ENCODE data around the gene MMP28. TPM values are rescaled to one million over a fixed set of nuclear protein-coding genes. Genes with fewer than 3 reads are reported as not detected.

MMP28 gene
- total RNA-seq, 1 donor from 2014 or later: 8.6 TPM

DNA sequence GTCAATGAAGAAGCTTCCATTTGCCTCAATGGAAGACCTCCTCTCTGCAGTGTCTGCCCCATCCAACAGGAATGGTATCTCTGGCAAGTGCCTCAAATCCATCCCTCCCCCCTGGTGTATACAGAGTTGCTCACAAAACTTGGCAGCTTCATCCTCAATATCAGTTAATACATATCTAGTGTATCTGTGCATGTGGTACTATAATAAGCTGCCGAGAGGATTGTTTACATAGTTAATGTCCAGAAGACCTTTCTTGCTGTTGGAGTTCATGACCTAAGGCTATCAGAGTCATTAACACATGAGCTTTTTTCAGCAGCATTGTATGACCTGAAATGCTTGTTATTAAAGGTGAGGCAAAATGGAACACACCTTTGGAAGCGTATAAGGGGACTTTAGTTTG, 78.0 kb downstream of the MMP28 start:
- TF ChIP-seq, protein P1, sequence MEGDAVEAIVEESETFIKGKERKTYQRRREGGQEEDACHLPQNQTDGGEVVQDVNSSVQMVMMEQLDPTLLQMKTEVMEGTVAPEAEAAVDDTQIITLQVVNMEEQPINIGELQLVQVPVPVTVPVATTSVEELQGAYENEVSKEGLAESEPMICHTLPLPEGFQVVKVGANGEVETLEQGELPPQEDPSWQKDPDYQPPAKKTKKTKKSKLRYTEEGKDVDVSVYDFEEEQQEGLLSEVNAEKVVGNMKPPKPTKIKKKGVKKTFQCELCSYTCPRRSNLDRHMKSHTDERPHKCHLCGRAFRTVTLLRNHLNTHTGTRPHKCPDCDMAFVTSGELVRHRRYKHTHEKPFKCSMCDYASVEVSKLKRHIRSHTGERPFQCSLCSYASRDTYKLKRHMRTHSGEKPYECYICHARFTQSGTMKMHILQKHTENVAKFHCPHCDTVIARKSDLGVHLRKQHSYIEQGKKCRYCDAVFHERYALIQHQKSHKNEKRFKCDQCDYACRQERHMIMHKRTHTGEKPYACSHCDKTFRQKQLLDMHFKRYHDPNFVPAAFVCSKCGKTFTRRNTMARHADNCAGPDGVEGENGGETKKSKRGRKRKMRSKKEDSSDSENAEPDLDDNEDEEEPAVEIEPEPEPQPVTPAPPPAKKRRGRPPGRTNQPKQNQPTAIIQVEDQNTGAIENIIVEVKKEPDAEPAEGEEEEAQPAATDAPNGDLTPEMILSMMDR (IDR thresholded peaks at IDR 0.05): no peak
- DNase-seq (ENCODE audit: low spot score): no peak
- H3K4me3 Mint-ChIP-seq (ENCODE audit: unreplicated experiment): no peak overlapping the region
- peak overlapping the region; percentile 77 for H3K27ac Mint-ChIP-seq (ENCODE audit: unreplicated experiment)
- H3K4me1 Mint-ChIP-seq (ENCODE audit: low read depth): peaks cover 26% of the 10 kb centered on the region
- H3K27me3 Mint-ChIP-seq (ENCODE audit: low read depth): no peaks in the 10 kb centered on the region
- no peaks in the 10 kb centered on the region for H3K9me3 Mint-ChIP-seq (ENCODE audit: low read depth)
- H3K36me3 Mint-ChIP-seq (ENCODE audit: low read depth): peaks cover 14% of the 10 kb centered on the region

DNA sequence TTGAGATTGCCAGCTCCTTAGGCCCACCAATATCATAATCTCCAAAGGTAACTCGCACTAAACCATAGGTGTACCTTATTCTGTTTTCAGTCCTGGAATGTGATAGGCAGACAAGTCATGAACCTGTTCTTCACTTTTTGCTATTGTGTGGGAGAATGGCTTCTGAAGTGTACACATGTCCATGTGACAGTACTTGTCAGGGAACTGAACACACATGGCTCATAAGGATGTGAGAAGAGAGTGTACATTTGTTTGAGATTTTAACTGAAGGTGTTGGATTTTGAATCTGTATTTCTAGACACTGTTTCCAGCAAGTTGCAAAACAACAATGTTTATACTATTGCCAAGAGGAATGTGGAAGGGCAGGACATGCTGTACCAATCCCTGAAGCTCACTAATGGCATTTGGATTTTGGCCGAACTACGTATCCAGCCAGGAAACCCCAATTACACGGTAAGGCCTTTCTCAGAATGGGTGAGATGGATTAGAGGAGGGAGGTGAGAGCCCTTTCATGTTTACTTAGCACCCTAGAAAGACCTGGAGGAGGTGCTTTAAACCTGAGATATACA, 78.5 kb downstream of the MMP28 start:
- H3K27ac Mint-ChIP-seq (ENCODE audit: unreplicated experiment): peak overlapping the region; percentile 77
- TF ChIP-seq, protein P1 (IDR thresholded peaks at IDR 0.05): no peak
- no peak for DNase-seq (ENCODE audit: low spot score)

DNA sequence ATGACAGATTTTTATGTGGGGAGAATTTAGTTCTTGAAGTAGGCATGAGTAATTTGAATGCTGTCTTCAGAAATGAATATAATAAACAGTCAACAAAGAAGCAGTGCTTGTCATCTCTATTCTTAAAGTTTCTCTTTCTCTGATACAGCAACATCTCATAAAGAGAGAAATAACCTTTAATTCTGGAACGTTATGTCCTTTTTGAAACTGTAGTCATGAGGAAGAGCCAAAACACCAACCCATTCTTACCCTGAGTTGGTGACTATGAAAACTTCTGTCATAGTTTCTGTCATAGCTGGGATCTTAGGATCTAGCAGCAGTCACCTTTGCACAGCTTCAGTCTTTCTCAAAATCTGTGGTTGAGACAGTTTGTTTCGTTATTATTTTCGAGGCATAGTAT, 79.3 kb downstream of the MMP28 start:
- Mint-ChIP-seq H3K4me3 (ENCODE audit: unreplicated experiment) (no peak overlapping the region), H3K27me3 (ENCODE audit: low read depth) (no peaks in the 10 kb centered on the region), H3K4me1 (ENCODE audit: low read depth) (peaks cover 27% of the 10 kb centered on the region), H3K36me3 (ENCODE audit: low read depth) (peaks cover 14% of the 10 kb centered on the region), H3K27ac (ENCODE audit: unreplicated experiment) (no peak overlapping the region), H3K9me3 (ENCODE audit: low read depth) (no peaks in the 10 kb centered on the region)
- TF ChIP-seq, protein P1 (IDR thresholded peaks at IDR 0.05): no peak
- no peak for DNase-seq (ENCODE audit: low spot score)

More for the DNA sequence above, 78.5 kb downstream of the MMP28 start:
- Mint-ChIP-seq H3K4me3 (ENCODE audit: unreplicated experiment) (no peak overlapping the region), H3K4me1 (ENCODE audit: low read depth) (peaks cover 26% of the 10 kb centered on the region), H3K9me3 (ENCODE audit: low read depth) (no peaks in the 10 kb centered on the region), H3K27me3 (ENCODE audit: low read depth) (no peaks in the 10 kb centered on the region), H3K36me3 (ENCODE audit: low read depth) (peaks cover 14% of the 10 kb centered on the region)

Other genes starting within 250 kb of the MMP28 start
- gene SLFN14, start 234.8 kb downstream of the MMP28 start, total RNA-seq: not detected in 3 replicates
- 5.5 to 8.9 TPM (median 5.6 TPM) in 3 replicates for gene PEX12, start 217.1 kb downstream of the MMP28 start, total RNA-seq
- 182 to 197 TPM (median 187 TPM) in 3 replicates for gene AP2B1, start 208.3 kb downstream of the MMP28 start, total RNA-seq
- 8.4 to 21.3 TPM (median 19.1 TPM) in 3 replicates for gene RASL10B, start 64.0 kb downstream of the MMP28 start, total RNA-seq
- gene GAS2L2, start 42.4 kb downstream of the MMP28 start, total RNA-seq: not detected in 3 replicates
- not detected in 3 replicates for gene C17orf50, start 34.8 kb downstream of the MMP28 start, total RNA-seq
- 123 to 168 TPM (median 135 TPM) in 3 replicates for gene TAF15, start 13.8 kb upstream of the MMP28 start, total RNA-seq
- not detected in 3 replicates for gene HEATR9, start 73.2 kb upstream of the MMP28 start, total RNA-seq
- gene CCL5, start 84.7 kb upstream of the MMP28 start, total RNA-seq: not detected in 3 replicates
- 0.35 TPM in 1 of 3 replicates, not detected in the others for gene RDM1, start 135.1 kb upstream of the MMP28 start, total RNA-seq
- not detected in 3 replicates for gene LYZL6, start 148.1 kb upstream of the MMP28 start, total RNA-seq
- not detected in 3 replicates for gene CCL16, start 185.9 kb upstream of the MMP28 start, total RNA-seq
- not detected in 3 replicates for gene CCL14, start 191.1 kb upstream of the MMP28 start, total RNA-seq
- not detected in 3 replicates for gene CCL15, start 205.9 kb upstream of the MMP28 start, total RNA-seq
- not detected in 3 replicates for gene CCL23, start 222.3 kb upstream of the MMP28 start, total RNA-seq